NOMO-1 treated with DMSO at 0.1 percent for 48 hours (cell line): ENCODE measurements around the gene EXOC3L1.
A peak's percentile ranks its signal among the peaks of the same experiment; 100 is the strongest.

Experiments
- DNase-seq: peaks from one replicate; lab custom pipeline; 2025; ENCODE audit not compliant: unreplicated experiment; lab: John Stamatoyannopoulos, UW

The EXOC3L1 gene

DNA sequence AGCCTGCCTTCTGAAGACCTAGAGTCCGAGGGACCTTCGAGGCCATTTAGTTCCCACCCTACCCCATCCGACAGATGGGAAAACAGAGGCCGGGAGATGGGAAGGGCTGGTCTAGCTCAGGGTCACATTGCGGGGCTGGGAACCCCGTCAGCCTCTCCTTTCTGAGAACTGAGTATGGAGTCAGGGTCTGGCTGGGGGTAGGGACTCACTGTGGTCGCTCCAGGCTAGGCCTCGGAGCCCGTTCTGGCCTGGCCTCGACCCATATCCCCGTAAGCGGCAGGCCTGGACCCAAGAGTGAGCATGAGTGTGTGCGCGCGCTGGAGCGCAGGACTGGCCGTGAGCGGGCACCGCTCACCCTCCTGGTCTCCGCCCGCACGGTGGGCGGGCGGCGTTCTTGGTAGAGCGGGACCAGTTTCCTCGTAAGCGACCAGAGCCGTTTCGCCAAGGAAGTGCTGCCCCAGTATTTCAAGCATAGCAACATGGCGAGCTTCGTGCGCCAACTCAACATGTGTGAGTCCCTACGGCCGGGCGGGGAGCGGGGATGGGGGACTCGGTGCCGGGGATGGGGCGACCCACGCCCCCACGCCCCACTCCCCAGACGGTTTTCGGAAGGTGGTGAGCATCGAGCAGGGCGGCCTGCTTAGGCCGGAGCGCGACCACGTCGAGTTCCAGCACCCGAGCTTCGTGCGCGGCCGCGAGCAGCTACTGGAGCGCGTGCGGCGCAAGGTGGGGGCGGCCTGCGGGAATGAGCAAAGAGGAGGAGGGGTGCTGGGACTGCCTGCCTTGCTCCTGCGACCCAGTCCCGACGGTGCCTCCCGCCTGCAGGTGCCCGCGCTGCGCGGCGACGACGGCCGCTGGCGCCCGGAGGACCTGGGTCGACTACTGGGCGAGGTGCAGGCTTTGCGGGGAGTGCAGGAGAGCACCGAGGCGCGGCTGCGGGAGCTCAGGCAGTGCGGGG, 24.5 kb downstream of the EXOC3L1 start:
- no peak for DNase-seq

GRCh38 chr16:67164599-67165061, 25.3 kb downstream of the EXOC3L1 start, which contains the start of gene HSF4:
HSF4 (plus strand) TSS chr16:67164745; CDS start chr16:67164812, 67 bp downstream.
- no peak for DNase-seq

DNA sequence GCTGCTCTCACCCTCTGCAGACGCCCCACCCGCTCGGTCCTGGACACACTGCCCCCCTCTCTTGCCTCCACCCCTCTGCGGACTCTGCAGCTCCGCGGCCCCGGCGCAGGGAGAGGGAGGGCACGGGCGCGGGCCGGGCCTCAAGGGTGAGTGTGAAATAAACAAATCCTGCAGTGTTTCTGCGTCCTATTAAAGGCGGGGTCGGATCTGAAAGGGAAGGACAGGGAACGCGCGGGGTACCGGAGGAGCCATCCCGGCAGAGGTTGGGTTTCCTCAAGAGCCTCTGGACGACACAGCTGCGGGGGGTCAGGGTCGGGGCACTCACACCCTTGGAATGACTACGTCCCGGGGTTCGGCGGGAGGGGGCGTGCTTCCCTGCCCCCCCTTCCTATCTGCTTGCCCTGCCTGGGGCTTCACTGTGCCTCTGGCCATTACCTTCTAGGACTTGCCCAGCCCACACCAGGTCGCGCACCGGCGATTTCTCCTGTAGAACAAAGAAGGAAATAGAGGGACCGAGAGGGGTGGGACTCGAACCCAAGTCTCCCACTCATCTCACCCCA, 25.9 kb downstream of the EXOC3L1 start:
- DNase-seq, result no peak

DNA sequence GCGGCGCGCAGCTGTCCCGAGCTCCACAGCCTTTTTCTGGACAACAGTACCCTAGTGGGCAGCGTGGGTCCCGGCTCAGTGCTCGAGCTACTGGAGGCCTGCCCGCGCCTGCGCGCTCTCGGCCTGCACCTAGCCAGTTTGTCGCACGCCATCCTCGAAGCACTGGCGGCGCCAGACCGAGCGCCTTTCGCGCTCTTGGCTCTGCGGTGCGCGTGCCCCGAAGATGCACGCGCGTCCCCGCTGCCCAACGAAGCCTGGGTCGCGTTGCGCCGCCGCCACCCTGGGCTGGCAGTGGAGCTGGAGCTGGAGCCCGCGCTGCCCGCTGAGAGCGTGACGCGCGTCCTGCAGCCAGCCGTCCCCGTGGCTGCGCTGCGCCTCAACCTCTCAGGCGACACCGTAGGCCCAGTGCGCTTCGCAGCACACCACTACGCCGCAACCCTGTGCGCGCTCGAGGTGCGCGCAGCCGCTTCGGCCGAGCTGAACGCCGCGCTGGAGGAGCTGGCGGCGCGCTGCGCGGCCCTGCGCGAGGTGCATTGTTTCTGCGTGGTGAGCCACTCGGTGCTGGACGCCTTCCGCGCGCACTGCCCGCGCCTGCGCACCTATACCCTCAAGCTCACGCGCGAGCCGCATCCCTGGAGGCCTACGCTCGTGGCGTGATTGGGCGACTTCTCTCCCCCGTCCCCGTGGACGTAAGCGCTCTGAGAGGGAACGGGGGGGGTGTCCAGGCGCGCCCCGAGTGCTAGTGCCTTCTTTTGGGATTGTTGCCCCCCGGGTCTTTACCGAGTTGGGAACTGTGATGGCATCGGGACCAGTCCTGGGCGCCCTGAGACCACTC, 26.6 kb downstream of the EXOC3L1 start:
- no peak for DNase-seq

DNA sequence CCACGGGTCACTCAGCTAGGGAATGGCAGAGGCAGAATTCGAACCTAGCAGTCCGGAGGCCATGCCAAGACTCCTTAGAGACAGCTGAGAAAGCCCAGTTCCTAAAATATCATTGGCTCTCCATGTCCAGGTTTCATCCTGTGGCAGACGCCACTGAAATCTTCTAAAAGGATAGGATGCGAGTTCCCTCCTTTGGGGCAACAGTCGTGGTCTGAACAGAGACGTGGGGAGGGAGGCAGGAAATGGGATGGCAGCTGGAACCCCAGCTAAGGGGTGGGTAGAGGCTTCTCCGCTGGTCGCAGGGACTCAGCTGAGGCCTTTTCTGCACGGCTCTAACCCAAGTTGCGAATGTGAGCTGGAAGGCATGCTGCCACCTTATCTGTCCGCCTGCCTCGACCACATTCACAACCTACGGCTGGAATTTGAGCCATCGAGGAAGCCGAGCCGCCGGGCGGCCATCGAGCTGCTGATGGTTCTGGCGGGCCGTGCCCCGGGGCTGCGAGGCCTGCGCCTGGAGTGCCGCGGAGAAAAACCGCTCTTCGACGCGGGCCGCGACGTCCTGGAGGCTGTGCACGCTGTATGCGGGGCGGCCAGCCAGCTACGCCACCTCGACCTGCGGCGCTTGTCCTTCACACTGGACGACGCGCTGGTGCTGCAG, 27.3 kb downstream of the EXOC3L1 start:
- no peak for DNase-seq

GRCh38 chr16:67161595-67162058, 28.3 kb downstream of the EXOC3L1 start:
- no peak for DNase-seq

- peak; percentile 63 for DNase-seq
Observed at GRCh38 chr16:67158637-67159600, 31.0 kb downstream of the EXOC3L1 start.

- no peak for DNase-seq
Observed at GRCh38 chr16:67157892-67158635, 31.9 kb downstream of the EXOC3L1 start.

DNA sequence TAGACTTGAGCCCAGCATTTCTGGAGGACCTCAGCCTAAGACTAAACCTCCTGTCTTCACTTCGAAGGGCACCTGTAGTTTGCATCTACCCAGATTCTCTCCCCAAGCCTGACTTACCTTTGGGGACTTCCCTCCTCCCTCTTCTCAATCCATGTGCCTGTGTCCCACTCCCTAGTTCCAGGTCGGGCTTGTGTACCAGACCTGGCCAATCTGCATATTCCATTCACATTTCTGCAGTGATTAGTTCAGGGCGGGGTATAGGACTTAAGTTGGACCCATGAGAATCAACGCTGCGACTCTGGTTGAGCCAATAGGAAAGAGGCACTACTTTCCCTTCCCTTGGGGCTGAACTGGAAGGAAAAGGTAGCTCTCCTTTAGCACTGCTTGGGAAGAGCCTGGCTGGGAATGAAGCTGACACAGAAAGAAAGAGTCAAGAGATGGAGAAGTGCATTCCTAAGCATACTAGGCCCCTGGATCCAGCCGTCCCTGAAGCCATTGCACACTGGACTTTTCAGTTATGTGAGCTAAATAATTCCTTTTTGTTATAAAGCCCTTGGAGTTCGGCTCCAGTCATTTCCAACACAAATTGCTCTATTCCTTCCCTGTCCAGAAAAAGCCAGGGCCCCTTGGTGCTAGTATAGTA, 32.7 kb downstream of the EXOC3L1 start:
- no peak for DNase-seq

DNA sequence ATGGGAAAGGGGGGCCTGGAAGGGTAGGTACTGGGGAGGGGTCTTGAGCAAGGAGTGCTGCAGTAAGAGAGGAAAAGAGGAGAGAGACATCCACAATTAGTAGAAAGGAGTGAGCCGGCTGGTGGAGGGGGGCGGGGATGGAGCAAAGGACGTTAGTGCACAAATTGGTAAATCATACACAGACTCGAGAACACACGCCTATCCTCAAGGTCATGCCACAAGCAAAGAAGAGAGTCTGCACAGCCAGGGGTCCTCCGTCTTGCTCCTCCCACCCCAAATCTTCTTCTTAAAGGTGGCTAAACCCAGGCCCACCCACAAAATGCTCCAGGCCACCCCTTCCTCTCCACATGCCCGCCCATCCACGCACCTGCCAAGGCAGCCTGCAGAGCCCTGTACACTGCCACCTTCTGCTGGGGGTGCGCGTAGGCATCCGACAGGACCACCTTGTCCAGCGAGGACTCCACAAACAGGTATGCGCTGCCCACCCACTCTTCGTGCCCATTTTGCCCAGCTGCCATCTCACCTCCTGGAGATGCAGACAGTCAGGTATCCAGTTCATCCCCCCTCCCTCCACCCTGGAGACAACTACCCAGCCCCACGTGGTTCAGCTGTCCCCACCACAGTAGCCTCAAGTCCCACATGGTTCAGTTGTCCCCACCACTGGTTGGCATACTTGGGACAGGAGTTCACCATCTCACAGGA, 33.6 kb downstream of the EXOC3L1 start:
- DNase-seq, result no peak

DNA sequence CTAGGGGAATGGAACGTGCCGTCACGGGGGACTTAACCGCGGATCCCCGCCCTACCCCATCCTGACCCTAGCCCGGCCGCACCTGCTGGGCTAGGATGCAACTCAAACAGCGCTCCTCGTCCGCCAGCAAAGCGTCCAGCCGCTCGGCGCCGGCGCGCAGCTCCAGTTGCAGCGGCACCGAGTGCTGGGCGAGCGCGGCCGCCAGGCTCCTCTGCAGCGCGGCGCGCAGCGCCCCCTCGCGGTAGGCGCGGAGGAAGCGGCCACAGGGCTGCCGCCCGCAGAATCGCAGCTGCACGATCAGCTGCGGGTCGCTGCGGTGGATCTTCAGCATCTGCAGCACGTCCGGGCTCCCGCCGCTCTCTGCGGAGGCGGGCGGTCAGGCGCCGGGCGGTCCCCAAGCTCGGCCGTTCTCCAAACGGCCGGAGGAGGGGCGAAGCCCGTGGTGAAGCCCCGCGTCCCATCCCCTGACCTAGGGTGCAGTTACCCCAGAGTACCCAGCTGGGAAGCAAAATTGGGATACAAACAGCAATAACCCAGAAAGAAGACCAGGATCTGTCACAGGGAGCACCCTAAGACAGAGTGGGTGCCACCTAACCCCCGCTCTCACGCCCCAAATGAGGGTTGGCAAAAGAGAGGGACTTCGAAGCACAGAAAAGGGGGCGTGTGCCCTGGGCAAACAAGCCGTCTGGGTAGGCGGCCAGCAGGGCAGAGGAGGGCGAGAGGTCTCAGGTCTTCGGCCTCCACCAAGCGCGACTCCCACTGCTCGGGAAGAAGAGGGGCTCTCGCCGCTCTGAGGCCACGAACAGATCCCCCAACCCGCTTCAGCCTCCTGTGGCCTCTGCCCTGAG, 34.4 kb downstream of the EXOC3L1 start:
- peak; percentile 57 for DNase-seq

GRCh38 chr16:67154578-67155294, 35.2 kb downstream of the EXOC3L1 start:
- DNase-seq, result no peak

- no peak for DNase-seq
Observed at GRCh38 chr16:67151431-67152097, 38.4 kb downstream of the EXOC3L1 start.

- DNase-seq, result no peak
Observed at GRCh38 chr16:67150833-67151396, 39.0 kb downstream of the EXOC3L1 start, which contains the start of gene B3GNT9. B3GNT9 (minus strand) TSS chr16:67150998; CDS start chr16:67150485, 513 bp downstream.
